Activated naive CD4-positive, alpha-beta T cell (primary cell): ENCODE results near the gene NHERF1.
A peak's percentile ranks its signal among the peaks of the same experiment; 100 is the strongest.

ENCODE experiments used
- DNase-seq, 4 experiments: peaks; one replicate each; lab custom pipeline; 2025; lab: John Stamatoyannopoulos, UW

NHERF1 gene

DNA sequence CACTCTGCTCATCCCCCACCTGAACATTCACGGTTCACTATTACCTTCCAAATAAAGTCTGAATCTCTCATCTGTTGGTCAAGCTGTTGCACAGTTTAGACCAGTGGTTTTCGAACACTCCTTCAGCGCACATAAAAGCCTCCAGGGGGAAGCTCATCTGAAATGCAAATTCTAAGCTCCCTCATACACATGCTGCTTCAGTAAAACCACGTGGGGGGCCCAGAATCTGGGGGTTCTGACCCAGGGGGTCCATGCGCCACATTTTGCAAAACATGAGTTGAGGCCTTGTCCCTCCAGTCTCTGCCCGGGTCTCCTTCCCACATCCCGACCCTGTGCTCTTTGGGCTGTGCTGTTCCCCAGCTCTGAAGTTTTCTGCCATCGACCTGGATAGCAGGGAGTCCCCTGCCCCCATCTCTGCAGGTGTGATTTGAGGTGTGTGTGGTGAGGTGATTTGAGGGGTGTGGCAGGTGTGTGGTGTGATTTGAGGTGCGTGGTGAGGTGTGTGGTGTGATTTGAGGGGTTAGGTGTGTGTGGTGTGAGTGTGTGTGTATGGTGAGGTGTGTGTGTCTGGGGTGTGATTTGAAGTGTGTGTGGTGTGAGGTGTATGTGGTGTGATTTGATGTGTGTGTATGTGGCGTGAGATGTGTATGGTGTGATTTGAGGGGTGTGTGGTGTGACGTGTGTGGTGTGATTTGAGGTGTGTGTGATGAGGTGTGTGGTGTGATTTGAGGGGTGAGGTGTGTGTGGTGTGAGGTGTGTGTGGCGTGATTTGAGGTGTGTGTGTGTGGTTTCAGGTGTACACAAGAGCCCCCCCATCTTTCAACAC, 16.2 kb upstream of the NHERF1 start:
- DNase-seq = no peak

DNA sequence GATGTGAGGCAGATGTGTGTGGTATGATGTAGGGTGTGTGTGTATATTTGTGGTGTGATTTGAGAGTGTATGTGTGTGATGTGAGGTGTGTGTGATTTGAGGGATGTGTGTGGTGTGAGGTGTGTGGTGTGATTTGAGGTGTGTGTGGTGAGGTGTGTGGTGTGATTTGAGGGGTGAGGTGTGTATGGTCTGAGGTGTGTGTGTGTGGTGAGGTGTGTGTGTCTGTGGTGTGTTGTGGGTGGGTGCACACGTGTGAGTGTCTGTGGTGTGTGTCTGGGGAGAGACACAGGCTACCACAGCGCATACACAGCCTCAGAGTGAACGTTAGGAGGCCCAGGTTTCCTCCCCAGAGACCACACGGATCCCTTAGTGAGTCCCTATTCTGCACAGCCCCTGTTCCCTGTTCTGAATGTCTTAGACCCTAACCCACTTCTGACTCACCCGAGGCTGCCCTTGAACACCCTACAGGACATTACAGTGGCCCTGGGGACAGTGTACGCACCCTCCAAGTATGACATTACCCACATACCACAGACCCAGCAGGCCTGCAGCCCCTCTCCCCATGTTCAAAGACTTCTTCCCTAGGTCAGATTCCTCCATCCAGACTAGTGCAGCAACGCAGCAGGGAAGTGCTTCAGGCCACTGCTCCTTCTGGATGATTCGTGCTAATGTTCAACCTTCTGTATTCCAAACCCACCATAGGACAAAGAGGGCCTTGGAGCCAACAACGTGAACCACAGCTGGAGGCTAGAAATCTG, 14.9 kb upstream of the NHERF1 start:
- DNase-seq = no peak

DNA sequence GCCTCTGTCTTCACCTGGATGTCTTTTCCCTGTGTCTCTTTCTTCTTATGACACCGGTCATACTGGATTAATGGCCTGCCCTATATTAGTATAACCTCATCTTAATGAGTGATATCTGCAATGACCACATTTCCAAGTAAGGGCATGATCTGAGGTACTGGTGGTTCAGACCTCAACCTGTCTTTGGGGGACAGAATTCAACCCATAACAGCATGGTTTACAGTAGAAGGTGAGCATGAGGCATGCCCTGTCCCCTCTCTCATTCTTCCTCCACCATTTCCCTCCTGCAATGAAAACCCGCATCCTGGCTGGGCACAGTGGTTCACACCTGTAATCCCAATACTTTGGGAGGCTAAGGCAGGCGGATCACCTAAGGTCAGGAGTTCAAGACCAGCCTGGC, 14.2 kb upstream of the NHERF1 start:
- DNase-seq = no peak

DNA sequence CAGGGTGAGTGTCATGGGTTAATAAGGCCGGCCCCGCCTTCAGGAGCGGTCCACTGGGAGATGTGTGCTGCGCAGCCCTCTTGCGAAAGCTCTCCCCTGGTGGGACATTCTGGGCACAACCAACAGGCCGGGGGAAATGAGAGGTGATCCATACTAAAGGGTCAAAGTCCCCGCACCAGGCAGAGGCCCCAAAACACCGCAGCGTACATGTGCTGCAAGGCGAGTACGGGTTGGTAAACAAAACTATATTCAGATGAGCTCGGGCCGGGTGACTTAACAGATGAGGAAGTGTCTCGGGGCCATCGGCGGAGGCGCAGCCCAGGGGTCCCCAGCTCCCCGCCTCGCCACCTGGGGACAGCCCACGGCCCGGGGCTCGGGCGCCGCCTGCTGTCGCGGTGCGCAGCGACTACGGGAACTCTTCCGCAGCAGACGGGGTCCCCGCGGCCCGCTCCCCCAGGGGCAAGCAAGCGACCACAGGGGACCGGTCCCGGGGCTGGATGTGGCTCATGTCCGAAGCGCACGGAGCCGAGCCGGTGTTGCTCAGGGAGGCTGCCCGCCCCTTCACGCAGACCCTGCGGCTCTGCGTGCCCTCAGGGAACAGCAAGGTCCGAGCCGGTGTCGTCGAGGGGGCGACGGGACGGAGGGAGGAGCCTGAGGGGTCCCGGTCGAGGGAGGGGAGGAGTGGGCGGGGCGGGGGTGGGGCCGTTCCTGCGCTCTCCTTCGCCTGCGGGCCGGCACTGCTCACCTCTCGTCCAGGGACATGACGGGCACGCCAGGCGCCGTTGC, 11.7 kb upstream of the NHERF1 start, which contains the start of gene RAB37:
Gene RAB37 (plus strand): TSS at position 744 of the 786 bp plus-strand sequence. CDS start 17 bp downstream, at position 761.
- peak in 2 of 4 experiments; percentile 21 to 46 for DNase-seq

DNA sequence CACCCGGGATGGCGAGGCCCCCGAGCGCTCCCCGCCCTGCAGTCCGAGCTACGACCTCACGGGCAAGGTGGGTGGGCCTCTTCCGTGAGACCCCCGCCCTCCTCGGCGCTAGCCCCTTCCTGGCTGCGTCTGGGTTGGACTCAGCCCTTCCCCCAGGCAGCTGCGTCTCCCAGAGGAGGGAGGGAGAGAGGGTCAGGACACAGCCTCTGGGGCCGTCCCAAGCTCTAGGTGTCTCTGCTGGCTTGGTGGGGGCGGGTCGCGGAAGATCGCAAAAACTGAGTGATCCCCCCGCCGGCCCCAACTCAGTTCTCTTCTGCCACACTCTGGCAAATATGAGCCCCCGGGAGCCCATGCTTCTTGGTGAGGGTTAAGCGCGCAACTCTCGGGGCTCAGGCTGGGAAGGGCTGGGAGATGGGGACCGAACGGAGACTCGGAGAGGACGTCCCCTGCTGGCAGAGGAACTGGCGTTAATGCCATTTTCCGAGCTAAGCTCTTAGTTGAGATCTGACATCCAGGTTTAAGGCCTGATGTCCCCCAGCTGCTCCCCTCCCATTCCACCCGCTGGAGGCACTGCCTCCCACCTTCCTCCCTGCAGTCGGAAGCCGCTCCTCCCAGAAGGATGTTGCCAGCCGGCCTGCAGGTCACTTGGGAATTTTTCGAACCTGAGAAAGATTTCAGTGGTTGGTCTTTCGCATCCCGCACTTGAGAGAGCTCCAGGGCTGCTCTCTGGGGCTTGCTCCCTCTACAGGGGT, 11.0 kb upstream of the NHERF1 start:
- peak in 1 of 4 experiments; percentile 27 for DNase-seq

DNA sequence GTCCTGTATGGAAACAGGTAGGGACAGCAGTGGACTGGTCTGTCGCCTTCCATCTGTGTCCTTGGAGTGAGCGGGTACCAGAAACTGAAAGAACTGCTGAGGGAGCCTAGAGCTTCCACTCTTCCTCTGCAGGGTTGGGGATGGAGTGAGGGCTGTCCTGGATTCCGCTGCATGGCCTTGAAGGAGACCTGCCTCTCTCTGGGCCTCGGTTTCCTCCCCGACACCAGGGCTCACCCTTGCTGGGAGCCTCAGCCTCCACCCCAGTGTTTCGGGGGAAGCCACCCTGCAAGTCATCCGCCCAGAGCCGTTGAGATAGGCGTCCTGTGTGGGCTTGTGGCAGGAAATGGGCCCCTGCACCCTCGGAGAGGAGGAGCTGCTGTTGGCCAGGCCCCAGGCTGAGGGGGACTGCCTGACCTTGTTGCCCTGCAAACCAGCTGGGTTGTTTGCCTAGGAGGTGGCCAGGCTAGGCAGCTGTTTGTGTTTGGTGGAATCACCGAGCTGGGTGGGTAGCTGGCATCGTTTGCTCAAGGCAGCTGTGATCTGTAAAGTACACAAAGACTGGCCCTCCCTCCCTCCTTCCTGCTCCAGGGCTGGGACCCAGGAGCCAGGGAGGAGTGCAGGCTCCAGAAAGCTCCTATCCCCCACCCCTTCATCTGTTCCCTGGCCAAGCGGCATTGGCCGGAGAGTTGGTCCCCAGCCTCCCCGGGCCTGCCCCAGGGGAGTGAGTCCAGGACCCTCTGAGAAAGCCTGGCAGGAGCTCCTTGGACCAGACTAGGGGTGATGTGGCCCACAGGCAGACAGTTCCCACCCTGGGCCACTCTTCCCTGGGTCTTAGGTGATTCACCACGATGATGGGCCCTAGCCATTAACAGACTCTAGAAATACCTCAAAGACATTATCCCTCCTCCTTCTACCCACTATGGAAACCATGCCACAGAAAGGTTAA, 10.1 kb upstream of the NHERF1 start:
- peak in 3 of 4 experiments; percentile 28 to 60 (median 52) for DNase-seq

DNA sequence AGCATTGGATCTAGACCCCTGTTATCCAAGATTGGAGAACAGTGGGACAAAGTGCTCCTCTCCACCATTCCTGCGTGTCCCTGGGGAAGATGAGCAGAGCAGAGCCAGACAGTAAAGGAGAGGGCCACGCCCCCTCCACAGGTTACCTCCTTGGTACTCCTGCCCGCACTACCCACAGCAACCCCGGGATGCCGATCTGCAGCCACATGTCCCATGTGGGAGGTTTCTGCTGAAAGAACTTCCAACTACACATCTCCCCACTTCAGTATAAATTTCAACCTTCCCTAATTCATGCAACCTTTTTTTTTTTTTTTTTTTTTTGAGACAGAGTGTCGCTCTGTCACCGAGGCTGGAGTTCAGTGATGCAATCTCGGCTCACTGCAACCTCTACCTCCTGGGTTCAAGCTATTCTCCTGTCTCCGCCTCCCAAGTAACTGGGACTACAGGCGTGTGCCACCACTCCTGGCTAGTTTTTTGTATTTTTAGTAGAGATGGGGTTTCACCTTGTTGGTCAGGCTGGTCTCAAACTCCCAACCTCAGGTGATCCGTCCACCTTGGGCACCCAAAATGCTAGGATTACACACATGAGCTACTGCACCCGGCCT, 9.1 kb upstream of the NHERF1 start:
- DNase-seq = no peak

DNA sequence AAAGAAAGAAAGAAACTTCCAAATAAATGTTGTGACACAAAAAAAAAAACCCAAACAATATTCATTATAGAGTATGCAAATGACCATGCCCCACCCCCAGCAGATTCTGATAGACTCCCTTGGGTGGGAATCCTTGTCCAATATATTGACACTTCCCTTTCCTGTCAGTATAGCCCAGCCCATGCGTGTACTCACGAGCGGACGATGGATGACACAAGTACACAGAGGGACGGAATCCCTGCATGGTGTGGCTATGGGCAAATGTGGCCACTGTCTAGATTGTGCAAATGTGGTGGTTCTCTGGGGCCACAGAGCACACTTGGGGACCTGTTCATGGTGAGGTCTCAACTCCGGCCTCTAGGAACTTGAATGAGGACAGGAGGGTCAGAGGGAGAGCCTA, 8.3 kb upstream of the NHERF1 start:
- DNase-seq = no peak

DNA sequence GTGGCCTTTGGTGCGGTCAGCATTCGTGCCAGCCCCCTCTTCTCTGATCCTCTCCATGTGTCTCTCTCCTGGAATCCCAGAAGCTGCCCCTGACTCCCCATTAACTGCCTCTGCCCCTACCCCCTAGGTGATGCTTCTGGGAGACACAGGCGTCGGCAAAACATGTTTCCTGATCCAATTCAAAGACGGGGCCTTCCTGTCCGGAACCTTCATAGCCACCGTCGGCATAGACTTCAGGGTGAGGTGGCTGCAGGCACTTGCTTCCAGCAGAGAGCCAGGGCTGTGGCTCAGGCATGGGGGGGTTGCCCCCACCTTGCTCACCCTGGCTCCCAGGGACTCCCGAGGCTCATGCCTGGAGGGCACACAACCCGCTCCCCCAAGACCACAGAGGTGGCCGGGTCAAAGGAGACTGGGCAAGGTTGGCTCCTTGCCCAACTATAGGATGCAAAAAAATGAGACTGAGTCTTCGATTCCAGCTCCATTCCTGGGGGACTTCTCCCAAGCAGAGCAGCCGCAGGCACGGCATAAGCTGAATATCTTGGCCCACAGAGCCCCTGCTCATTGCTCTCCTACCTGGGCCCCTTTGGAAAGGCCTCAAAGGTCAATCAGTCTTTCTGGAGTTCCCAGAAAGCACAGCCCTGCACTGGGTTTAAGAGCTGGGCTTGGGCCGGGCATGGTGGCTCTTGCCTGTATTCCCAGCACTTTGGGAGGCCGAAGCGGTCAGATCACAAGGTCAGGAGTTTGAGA, 7.6 kb upstream of the NHERF1 start:
- no peak for DNase-seq

DNA sequence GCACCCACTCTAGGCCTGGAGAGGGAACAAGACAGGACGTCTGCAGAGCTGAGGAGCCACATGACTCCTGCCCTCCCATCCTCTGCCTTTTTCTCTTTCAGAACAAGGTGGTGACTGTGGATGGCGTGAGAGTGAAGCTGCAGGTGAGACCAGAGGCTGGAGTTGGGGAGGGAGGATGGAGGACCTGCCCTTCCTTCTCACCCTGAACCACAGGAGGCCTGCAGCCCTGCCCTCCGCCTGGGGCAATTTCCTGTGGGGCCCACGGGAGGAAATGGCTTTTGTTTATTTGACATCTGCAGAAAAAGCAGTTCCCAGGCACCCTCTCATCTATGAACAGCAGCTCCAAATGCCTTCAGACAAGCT, 6.3 kb upstream of the NHERF1 start:
- peak in 2 of 4 experiments; percentile 30 to 35 for DNase-seq

DNA sequence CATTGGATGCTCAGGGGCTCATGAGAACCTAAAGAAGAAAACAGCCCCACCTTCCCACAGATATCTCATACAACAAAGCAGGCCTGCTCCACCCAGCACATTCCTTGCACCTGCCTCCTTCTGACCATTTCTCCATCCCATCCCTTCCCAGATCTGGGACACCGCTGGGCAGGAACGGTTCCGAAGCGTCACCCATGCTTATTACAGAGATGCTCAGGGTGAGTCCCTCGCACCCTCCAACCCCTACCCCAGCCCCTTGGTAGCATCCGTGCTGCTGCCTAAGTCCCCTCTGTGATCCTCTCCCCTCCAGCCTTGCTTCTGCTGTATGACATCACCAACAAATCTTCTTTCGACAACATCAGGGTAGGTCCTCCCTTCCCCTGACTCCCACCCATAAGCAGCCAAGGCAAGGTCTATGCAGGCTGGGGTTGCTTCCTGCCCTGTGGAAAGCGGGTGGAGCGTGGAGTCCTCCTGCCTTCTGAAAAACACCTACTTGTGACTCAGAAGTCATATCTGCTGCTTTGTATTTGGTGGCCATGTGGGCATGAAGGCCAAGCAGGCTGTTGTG, 5.4 kb upstream of the NHERF1 start:
- no peak for DNase-seq

DNA sequence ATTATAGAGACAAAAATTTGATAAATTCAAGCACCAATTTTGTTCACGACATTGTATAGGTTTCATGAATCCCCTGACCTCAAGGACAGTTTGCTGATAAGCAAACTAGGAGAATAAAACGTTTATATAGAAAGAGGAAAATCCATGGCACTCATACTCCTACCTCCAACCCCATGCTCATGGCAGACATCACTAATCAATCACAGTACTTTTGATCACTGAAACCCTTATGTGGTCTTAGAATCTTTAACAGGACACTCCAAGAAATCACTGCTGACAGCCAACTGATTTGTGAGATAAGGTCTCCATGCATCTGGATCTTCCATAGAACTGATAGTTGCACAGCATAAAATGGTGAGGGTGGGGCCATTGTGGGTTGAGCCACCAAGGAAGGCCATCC, 4.7 kb upstream of the NHERF1 start:
- DNase-seq = no peak

DNA sequence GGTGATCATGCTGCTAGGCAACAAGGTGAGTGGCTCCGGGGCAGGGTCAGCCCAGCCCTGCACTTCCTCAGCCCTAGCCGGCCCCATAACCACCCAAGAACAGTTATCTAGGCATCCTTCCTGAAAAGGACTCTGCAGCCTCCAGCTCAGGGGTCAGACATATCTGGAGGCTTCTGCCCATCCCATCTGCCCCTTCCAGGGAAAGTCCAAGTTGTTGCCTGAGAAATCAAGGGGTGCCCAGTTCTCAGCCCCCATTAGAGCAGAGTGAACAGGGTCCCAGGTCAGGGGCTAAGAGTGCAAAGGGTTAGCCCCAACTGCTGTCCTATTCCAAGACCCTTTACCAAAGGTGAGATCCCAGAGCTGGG, 4.1 kb upstream of the NHERF1 start:
- no peak for DNase-seq

DNA sequence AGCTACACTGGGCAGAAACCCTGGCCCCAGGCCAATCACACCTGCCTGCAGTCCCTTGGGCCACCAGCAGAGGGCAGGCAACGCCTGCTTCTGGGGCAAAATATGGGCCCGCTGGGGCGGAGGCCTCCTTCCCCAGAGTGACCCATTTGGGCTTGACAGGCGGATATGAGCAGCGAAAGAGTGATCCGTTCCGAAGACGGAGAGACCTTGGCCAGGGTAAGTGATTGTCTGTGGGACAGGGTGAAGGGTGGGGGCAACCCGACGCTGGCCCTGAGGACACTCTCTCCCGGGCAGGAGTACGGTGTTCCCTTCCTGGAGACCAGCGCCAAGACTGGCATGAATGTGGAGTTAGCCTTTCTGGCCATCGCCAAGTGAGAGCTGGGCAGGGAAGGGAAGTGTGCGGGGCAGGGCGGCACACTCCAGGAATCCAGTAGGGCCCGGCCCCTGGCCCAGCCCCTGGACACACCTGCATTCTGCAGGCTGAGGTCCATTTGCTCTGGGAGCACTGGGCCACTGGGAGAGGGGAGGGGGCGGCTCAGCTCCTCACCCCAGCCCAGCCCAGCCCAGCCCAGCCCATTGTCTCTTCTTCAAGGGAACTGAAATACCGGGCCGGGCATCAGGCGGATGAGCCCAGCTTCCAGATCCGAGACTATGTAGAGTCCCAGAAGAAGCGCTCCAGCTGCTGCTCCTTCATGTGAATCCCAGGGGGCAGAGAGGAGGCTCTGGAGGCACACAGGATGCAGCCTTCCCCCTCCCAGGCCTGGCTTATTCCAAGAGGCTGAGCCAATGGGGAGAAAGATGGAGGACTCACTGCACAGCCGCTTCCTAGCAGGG, 3.5 kb upstream of the NHERF1 start:
- DNase-seq = peak; percentile 76 to 80 (median 78)

DNA sequence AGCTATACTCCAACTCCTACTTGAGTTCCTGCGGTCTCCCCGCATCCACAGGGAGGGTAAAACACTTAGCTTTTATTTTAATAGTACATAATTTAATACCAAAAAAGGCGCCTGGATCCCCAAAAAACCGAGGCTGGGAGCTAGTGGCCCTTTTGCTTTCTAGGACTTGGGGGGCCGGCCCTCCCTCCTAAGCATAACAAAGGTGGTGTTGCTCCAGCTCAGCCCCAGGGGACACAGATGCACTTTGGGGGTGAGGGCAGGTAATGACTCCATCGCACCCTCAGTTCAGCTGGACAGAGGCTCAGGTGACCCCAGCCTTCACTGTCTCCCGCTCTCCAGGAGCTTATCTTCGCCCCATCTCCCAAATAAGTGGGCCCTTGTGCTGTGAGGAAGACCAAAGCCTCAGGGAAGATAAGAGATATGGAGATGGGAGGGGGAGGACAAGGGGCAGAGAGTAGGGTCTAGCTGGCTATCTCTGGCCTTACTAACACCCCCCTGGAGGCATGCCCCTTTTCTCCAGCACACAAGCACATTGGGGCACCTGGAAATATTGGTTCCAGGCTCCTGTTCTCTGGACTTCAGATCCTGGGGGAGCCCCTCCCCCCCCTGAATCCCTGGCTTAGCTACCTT, 2.8 kb upstream of the NHERF1 start:
- no peak for DNase-seq

DNA sequence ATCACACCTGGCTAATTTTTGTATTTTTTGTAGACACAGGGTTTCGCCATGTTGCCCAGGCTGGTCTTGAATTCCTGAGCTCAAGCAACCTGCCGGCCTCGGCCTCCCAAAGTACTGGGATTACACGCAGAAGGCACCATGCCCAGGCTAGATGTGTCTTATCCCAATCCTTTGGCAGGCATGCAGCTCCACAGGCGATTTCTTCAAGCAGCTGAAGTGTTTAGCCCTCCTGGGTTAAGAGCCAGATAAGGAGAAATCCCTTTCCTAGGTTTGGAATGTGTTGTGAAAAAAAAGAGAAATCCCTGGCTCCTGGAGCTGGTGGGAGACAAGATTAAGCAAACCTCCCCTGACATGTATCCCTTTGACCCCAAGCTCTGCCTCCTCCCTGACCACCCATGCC, 2.1 kb upstream of the NHERF1 start:
- DNase-seq = no peak

DNA sequence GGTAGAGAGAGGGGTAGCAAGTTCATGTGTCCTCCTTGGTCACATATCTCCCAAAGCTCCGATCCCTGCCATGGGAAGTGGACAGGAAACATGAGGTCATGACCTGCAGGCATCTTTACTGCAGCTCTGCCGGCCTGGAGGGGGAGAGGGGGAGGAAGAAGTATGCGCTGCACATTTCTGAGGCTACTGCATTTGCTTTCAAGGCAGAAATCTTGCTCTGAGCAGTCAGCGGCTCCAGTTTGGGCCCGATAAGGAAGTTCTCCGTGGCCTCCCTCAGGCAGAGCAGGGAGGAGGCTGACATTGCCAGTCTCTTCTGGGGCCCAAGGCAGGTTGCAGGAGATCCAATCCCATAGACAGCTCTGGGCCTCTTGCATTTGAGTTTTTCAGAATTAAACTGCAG, 1.5 kb upstream of the NHERF1 start:
- no peak for DNase-seq

DNA sequence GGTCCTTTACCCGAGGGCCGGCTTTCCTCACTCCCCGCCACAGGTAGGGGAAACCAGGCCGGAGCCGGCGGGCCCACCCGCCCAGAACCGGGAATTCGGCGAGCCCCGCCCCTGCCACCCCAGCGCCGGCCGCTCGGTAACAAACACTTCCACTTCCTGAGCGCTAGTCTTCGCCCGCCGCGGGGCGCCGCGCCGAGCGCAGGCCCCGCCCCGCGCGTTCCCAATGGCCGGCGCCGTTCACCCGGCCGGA, 224 bp upstream of the NHERF1 start:
- no peak for DNase-seq
